Heart left ventricle (tissue), 13 donors: ENCODE measurements around the gene DCDC2B.

Source experiments
- CTCF ChIP-seq, 12 donors: fragments of 200-600 bp; sonication (generic) in 4 of 12; IDR thresholded peaks; one replicate each; pipeline versions ENCODE4 v1.5.0 to v1.8.0; 2018 to 2022; ENCODE audit warnings: antibody characterized with exemption in 12 of 12, mild to moderate bottlenecking in 5 of 12
- POLR2A ChIP-seq, 2 donors: fragments of 450-650 bp; IDR thresholded peaks; one replicate each; pipeline ENCODE4 v1.6.1; 2017; ENCODE audit warnings: antibody characterized with exemption in 2 of 2, mild to moderate bottlenecking in 2 of 2, moderate library complexity in 2 of 2
- donor health status: ischemic (EF 13 %, LVEDD 7.1; RV severe dilation, severe dysfunction).
- donor health status: DM: no; HTN: yes; CAD: no.
- donor health status: DM: no; HTN: no; CAD: no.
- donor health status: ischemic (EF 25% LVEDD 6.9; RV normal size, moderate dysfunction).
- donor health status: ischemic (EF 25% LVEDD 5.7; RV mildly dilated, moderate dysfunction).
- donor health status: ischemic (EF 35%, LVEDD 5.7; RV mildly dilated, moderate dysfunction).
- donor health status: nonischemic (EF 11% LVEDD 7.7; RV severe dilation, severe dysfunction).
- donor health status: DM: yes; HTN: yes; CAD: no.
- donor health status: PGD.
- donor health status: ischemic (EF 29% LVEDD 5.4; RV normal size, mild dysfunction).
- donor health status: nonischemic (EF 23%, LVEDD 6.1; RV moderate dilation, normal function).

- no peak for TF ChIP-seq CTCF (IDR thresholded peaks at IDR 0.05)
- TF ChIP-seq POLR2A (IDR thresholded peaks at IDR 0.05), result no peak
Observed at GRCh38 chr1:32163405-32163804, 45.5 kb upstream of the DCDC2B start.
